ENCODE measurements around the gene DDX55.
"Not testable (repeated sequence)": the region's sequence is repeated elsewhere in the genome, so short reads cannot be mapped to it uniquely, and the experiment has no call there.

The DDX55 gene

GRCh38 chr12:123601602-123602489, at the start of gene DDX55:
Gene DDX55, plus strand, starts transcription at chr12:123602099. Its CDS starts 50 bp downstream, at chr12:123602149.
- peak; percentile 83 for DNase-seq

GRCh38 chr12:123554136-123554535, 47.8 kb upstream of the DDX55 start:
- DNase-seq, result not testable (repeated sequence)

- DNase-seq, result not testable (repeated sequence)
These were observed 47.1 kb upstream of the DDX55 start for GRCh38 chr12:123554843-123555242.

GRCh38 chr12:123558487-123558886, 43.4 kb upstream of the DDX55 start:
- not testable (repeated sequence) for DNase-seq

- no peak for DNase-seq
These were observed 42.4 kb upstream of the DDX55 start for GRCh38 chr12:123559468-123559867.

- peak; percentile 83 for DNase-seq
These were observed 30.5 kb upstream of the DDX55 start for GRCh38 chr12:123571343-123571813.

- peak; percentile 59 for DNase-seq
These were observed 29.5 kb upstream of the DDX55 start for GRCh38 chr12:123572391-123572790.

GRCh38 chr12:123573870-123574269, 28.0 kb upstream of the DDX55 start:
- peak; percentile 95 for DNase-seq

- no peak for DNase-seq
These were observed 25.3 kb upstream of the DDX55 start for GRCh38 chr12:123576611-123577010.

GRCh38 chr12:123578243-123578642, 23.7 kb upstream of the DDX55 start:
- DNase-seq, result no peak

GRCh38 chr12:123578829-123579228, 23.1 kb upstream of the DDX55 start:
- not testable (repeated sequence) for DNase-seq

GRCh38 chr12:123580772-123581171, 21.1 kb upstream of the DDX55 start:
- no peak for DNase-seq

- no peak for DNase-seq
These were observed 10.0 kb upstream of the DDX55 start for GRCh38 chr12:123591702-123592481.

GRCh38 chr12:123595729-123596128, 6.2 kb upstream of the DDX55 start:
- DNase-seq, result no peak

GRCh38 chr12:123597100-123597499, 4.8 kb upstream of the DDX55 start:
- DNase-seq, result no peak

GRCh38 chr12:123598522-123598921, 3.4 kb upstream of the DDX55 start:
- no peak for DNase-seq

GRCh38 chr12:123599310-123599709, 2.6 kb upstream of the DDX55 start:
- no peak for DNase-seq

GRCh38 chr12:123599721-123600120, 2.2 kb upstream of the DDX55 start:
- DNase-seq, result no peak

GRCh38 chr12:123602651-123603195, 824 bp downstream of the DDX55 start:
- no peak for DNase-seq

GRCh38 chr12:123603495-123603894, 1.6 kb downstream of the DDX55 start:
- DNase-seq, result not testable (repeated sequence)

- DNase-seq, result no peak
These were observed 5.9 kb downstream of the DDX55 start for GRCh38 chr12:123607756-123608155.

GRCh38 chr12:123608182-123608581, 6.3 kb downstream of the DDX55 start:
- peak; percentile 97 for DNase-seq

GRCh38 chr12:123614110-123614509, 12.2 kb downstream of the DDX55 start:
- no peak for DNase-seq

Measured in NCI-H2171 treated with DMSO at 0.1 percent for 48 hours (cell line).